T-helper 2 cell (primary cell): ENCODE results near the gene SEC14L3.
A peak's percentile ranks its signal among the peaks of the same experiment; 100 is the strongest.

Experiments used
- DNase-seq, 5 experiments: peaks; one replicate each; pipeline versions ENCODE4 v3.0.0 to v3.0.0-alpha.2; 2012 to 2022

The SEC14L3 gene

GRCh38 chr22:30421695-30422480 is 49.9 kb downstream of the SEC14L3 start:
- peak in 1 of 5 experiments; percentile 34 for DNase-seq

- DNase-seq: no peak
These were observed 51.3 kb downstream of the SEC14L3 start for GRCh38 chr22:30420347-30421125.

- DNase-seq: no peak
These were observed 55.0 kb downstream of the SEC14L3 start for GRCh38 chr22:30416837-30417236.

GRCh38 chr22:30416403-30416802 is 55.4 kb downstream of the SEC14L3 start:
- DNase-seq: no peak

- no peak for DNase-seq
These were observed 57.2 kb downstream of the SEC14L3 start for GRCh38 chr22:30414525-30415047.

- DNase-seq: no peak
These were observed 57.9 kb downstream of the SEC14L3 start for GRCh38 chr22:30413745-30414524.

- no peak for DNase-seq
These were observed 58.8 kb downstream of the SEC14L3 start for GRCh38 chr22:30413001-30413400.

GRCh38 chr22:30411780-30412179 is 60.0 kb downstream of the SEC14L3 start:
- no peak for DNase-seq
